Panc1 (cell line): ENCODE measurements around the gene MEIS3.
"Not testable (repeated sequence)": the region's sequence is repeated elsewhere in the genome, so short reads cannot be mapped to it uniquely, and the experiment has no call there.

ENCODE experiments used
- POLR2AphosphoS5 ChIP-seq: IDR thresholded peaks from 2 replicates; pipeline ENCODE4 v1.6.1; 2012; ENCODE audit warnings: mild to moderate bottlenecking, low read depth, low read length, moderate library complexity
- REST ChIP-seq, 2 experiments: IDR thresholded peaks; 2 replicates each; pipeline ENCODE4 v1.6.1; 2011 to 2012; ENCODE audit warnings: low read depth in 2 of 2, control low read depth in 1 of 2, low read length in 1 of 2, mild to moderate bottlenecking in 1 of 2, moderate library complexity in 1 of 2; ENCODE audit not compliant: insufficient read depth in 1 of 2
- SIN3A ChIP-seq: IDR thresholded peaks from 2 replicates; pipeline ENCODE4 v1.6.1; 2012; ENCODE audit warnings: low read depth, mild to moderate bottlenecking, low read length, moderate library complexity, borderline replicate concordance; ENCODE audit not compliant: insufficient read depth
- TF ChIP-seq, protein P1 (sequence below): fragments of 450-650 bp; IDR thresholded peaks from 2 replicates; pipeline ENCODE4 v1.5.1; 2017; ENCODE audit warnings: mild to moderate bottlenecking

DNA sequence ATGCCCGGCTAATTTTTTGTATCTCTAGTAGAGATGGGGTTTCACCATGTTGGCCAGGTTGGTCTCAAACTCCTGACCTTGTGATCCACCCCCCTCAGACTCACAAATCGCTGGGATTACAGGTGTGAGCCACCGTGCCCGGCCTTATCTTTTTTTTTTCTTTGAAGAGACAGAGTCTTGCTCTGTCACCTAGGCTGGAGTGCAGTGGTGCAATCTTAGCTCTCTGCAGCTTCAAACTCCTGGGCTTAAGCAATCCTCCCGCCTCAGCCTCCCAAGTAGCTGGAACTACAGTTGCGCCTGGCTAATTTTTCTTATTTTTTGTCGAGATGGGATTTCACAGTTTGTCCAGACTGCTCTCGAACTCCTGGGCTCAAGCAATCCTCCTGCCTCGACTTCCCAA is 7.6 kb downstream of the MEIS3 start:
- TF ChIP-seq, protein P1, sequence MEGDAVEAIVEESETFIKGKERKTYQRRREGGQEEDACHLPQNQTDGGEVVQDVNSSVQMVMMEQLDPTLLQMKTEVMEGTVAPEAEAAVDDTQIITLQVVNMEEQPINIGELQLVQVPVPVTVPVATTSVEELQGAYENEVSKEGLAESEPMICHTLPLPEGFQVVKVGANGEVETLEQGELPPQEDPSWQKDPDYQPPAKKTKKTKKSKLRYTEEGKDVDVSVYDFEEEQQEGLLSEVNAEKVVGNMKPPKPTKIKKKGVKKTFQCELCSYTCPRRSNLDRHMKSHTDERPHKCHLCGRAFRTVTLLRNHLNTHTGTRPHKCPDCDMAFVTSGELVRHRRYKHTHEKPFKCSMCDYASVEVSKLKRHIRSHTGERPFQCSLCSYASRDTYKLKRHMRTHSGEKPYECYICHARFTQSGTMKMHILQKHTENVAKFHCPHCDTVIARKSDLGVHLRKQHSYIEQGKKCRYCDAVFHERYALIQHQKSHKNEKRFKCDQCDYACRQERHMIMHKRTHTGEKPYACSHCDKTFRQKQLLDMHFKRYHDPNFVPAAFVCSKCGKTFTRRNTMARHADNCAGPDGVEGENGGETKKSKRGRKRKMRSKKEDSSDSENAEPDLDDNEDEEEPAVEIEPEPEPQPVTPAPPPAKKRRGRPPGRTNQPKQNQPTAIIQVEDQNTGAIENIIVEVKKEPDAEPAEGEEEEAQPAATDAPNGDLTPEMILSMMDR = not testable (repeated sequence)
- not testable (repeated sequence) for TF ChIP-seq POLR2AphosphoS5; SIN3A; REST (IDR thresholded peaks at IDR 0.05; ENCODE audit: insufficient read depth in 1 of 2, low read depth in 2 of 2, low read length in 1 of 2)
